Endodermal cell (in vitro differentiated cells): ENCODE results near the gene TMPRSS11A. TPM values are rescaled to one million over a fixed set of nuclear protein-coding genes. Genes with fewer than 3 reads are reported as not detected.

Experiments used
- DNase-seq: peaks from one replicate; pipeline ENCODE4 v3.0.0-alpha.2; 2017
- H3K27ac ChIP-seq: 2 replicates; pipeline ENCODE4 v1.5.1; 2013; ENCODE audit warnings: mild to moderate bottlenecking, low read depth, low read length, moderate library complexity
- H3K27me3 ChIP-seq: 2 replicates; pipeline ENCODE4 v1.6.1; 2013; ENCODE audit warnings: mild to moderate bottlenecking, low read length, moderate library complexity; ENCODE audit not compliant: insufficient read depth, control insufficient read depth, poor library complexity, severe bottlenecking
- H3K36me3 ChIP-seq: 2 replicates; pipeline ENCODE4 v1.7.0; 2013; ENCODE audit warnings: mild to moderate bottlenecking, low read length, moderate library complexity; ENCODE audit not compliant: control insufficient read depth, insufficient read depth
- H3K4me1 ChIP-seq: one replicate; pipeline ENCODE4 v1.7.0; 2013; ENCODE audit warnings: low read length; ENCODE audit not compliant: control insufficient read depth, insufficient read depth
- H3K4me3 ChIP-seq: 2 replicates; pipeline ENCODE4 v1.5.1; 2013; ENCODE audit warnings: mild to moderate bottlenecking, low read length, moderate library complexity
- H3K9ac ChIP-seq: 2 replicates; pipeline ENCODE4 v1.6.1; 2013; ENCODE audit warnings: mild to moderate bottlenecking, low read length, moderate library complexity; ENCODE audit not compliant: poor library complexity, severe bottlenecking; ENCODE audit errors: extremely low read depth
- H3K9me3 ChIP-seq: 2 replicates; pipeline ENCODE4 v1.6.1; 2013; ENCODE audit warnings: mild to moderate bottlenecking, low read length, moderate library complexity; ENCODE audit not compliant: control insufficient read depth
- H3K27ac Mint-ChIP-seq: 2 replicates; pipeline ENCODE4 v1.8.0; 2020; ENCODE audit warnings: mixed read lengths
- H3K27me3 Mint-ChIP-seq: 2 replicates; pipeline ENCODE4 v1.8.0; 2021; ENCODE audit warnings: mild to moderate bottlenecking, mixed read lengths; ENCODE audit not compliant: insufficient read depth
- H3K36me3 Mint-ChIP-seq: 2 replicates; pipeline ENCODE4 v1.8.0; 2020; ENCODE audit warnings: low read depth, mixed read lengths
- H3K4me1 Mint-ChIP-seq: 2 replicates; pipeline ENCODE4 v1.8.0; 2020; ENCODE audit warnings: mixed read lengths
- H3K4me3 Mint-ChIP-seq: 2 replicates; pipeline ENCODE4 v1.8.0; 2020; ENCODE audit warnings: mild to moderate bottlenecking, moderate library complexity, mixed read lengths
- H3K9me3 Mint-ChIP-seq: 2 replicates; pipeline ENCODE4 v1.8.0; 2020; ENCODE audit warnings: mild to moderate bottlenecking, mixed read lengths
- WGBS, 2 experiments: methylation state at CpG; one replicate each; pipeline versions ENCODE4 v1.1.5 to v1.1.7; 2013; ENCODE audit warnings: missing lambda C conversion rate in 2 of 2, mixed read lengths in 1 of 2; ENCODE audit not compliant: insufficient coverage in 1 of 2, insufficient read length in 1 of 2; 5-methylcytosine and 5-hydroxymethylcytosine counted together
- long read RNA-seq, 4 experiments: library from polyadenylated mRNA in 2 of 4; library from RNA in 1 of 4; library from capped mRNA in 1 of 4; stranded (forward) in 3 of 4; unstranded in 1 of 4; transcript quantifications; one replicate each; pipeline ENCODE4 v2.0.0, GENCODE V29; 2020 to 2021; ENCODE audit warnings: inconsistent platforms in 1 of 4
- polyA plus RNA-seq, 2 experiments: library from polyadenylated mRNA; stranded (reverse); fragments of 50-300 nt; gene quantifications; one replicate each; pipeline ENCODE4 v1.2.3, GENCODE V29; 2013
- total RNA-seq, 2 donors: library from RNA; stranded (reverse); fragmentation: NEBNext Ultra II Directional in 1 of 2; extraction: Animal tissue kit (Norgen Biotek cat#: 25700) in 1 of 2; gene quantifications; 2 replicates in 1 of 2; 3 replicates in 1 of 2; pipeline ENCODE4 v1.2.1, GENCODE V29; 2021
- TF ChIP-seq, protein P1 (sequence below): fragments of 200-600 bp; sonication (generic); conservative IDR thresholded peaks from 2 replicates; pipeline ENCODE4 v1.5.0; 2021; ENCODE audit warnings: antibody characterized with exemption, mild to moderate bottlenecking

TMPRSS11A gene, protein sequence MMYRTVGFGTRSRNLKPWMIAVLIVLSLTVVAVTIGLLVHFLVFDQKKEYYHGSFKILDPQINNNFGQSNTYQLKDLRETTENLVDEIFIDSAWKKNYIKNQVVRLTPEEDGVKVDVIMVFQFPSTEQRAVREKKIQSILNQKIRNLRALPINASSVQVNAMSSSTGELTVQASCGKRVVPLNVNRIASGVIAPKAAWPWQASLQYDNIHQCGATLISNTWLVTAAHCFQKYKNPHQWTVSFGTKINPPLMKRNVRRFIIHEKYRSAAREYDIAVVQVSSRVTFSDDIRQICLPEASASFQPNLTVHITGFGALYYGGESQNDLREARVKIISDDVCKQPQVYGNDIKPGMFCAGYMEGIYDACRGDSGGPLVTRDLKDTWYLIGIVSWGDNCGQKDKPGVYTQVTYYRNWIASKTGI
- total RNA-seq: not detected
- not detected for polyA plus RNA-seq (2013, experiment 1 of 2)
- polyA plus RNA-seq (2013, experiment 2 of 2): not detected
- long read RNA-seq, experiment 1: 0 reads
- long read RNA-seq, experiment 2: 0 reads
- long read RNA-seq, experiment 3: 0 reads
- long read RNA-seq, experiment 4: 0 reads

- H3K9ac ChIP-seq: no peak within 1 kb of the TSS
- H3K4me3 Mint-ChIP-seq: no peak within 1 kb of the TSS
- peaks cover 3% of the 10 kb centered on the region for H3K9me3 Mint-ChIP-seq
- H3K9me3 ChIP-seq: peaks cover 8% of the 10 kb centered on the region
- H3K27me3 Mint-ChIP-seq: no peaks in the 10 kb centered on the region
- H3K27ac ChIP-seq: no peak within 1 kb of the TSS
- H3K36me3 ChIP-seq: no peaks in the 10 kb centered on the region
- no peak within 1 kb of the TSS for H3K27ac Mint-ChIP-seq
- no peak within 1 kb of the TSS for H3K4me3 ChIP-seq
- no peaks in the 10 kb centered on the region for H3K36me3 Mint-ChIP-seq
- no peak for DNase-seq
- H3K27me3 ChIP-seq: no peaks in the 10 kb centered on the region
- H3K4me1 Mint-ChIP-seq: no peaks in the 10 kb centered on the region
- no peaks in the 10 kb centered on the region for H3K4me1 ChIP-seq
- WGBS, 2 experiments: 0 to 45% methylated on average over 1 to 2 of the region's 2 CpGs
- TF ChIP-seq, protein P1, sequence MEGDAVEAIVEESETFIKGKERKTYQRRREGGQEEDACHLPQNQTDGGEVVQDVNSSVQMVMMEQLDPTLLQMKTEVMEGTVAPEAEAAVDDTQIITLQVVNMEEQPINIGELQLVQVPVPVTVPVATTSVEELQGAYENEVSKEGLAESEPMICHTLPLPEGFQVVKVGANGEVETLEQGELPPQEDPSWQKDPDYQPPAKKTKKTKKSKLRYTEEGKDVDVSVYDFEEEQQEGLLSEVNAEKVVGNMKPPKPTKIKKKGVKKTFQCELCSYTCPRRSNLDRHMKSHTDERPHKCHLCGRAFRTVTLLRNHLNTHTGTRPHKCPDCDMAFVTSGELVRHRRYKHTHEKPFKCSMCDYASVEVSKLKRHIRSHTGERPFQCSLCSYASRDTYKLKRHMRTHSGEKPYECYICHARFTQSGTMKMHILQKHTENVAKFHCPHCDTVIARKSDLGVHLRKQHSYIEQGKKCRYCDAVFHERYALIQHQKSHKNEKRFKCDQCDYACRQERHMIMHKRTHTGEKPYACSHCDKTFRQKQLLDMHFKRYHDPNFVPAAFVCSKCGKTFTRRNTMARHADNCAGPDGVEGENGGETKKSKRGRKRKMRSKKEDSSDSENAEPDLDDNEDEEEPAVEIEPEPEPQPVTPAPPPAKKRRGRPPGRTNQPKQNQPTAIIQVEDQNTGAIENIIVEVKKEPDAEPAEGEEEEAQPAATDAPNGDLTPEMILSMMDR: no peak
These were observed at the start of gene TMPRSS11A for GRCh38 chr4:67963356-67963755. TSS of gene TMPRSS11A (minus strand) at chr4:67963493. CDS start at chr4:67963393, 100 bp downstream.

GRCh38 chr4:68011684-68012083 lies 48.4 kb upstream of the TMPRSS11A start:
- TF ChIP-seq, protein P1: no peak
- no peak overlapping the region for H3K4me3 ChIP-seq
- no peak overlapping the region for H3K9ac ChIP-seq
- Mint-ChIP-seq H3K27me3 (no peaks in the 10 kb centered on the region), H3K27ac (no peak overlapping the region), H3K9me3 (peaks cover 2% of the 10 kb centered on the region), H3K36me3 (no peaks in the 10 kb centered on the region), H3K4me3 (no peak overlapping the region), H3K4me1 (no peaks in the 10 kb centered on the region)
- no peaks in the 10 kb centered on the region for H3K9me3 ChIP-seq
- no peaks in the 10 kb centered on the region for H3K4me1 ChIP-seq
- no peak for DNase-seq
- no peaks in the 10 kb centered on the region for H3K27me3 ChIP-seq
- H3K36me3 ChIP-seq: no peaks in the 10 kb centered on the region
- no peak overlapping the region for H3K27ac ChIP-seq

- Mint-ChIP-seq H3K27me3 (no peaks in the 10 kb centered on the region), H3K36me3 (no peaks in the 10 kb centered on the region), H3K4me1 (no peaks in the 10 kb centered on the region), H3K4me3 (no peak overlapping the region), H3K27ac (no peak overlapping the region), H3K9me3 (peaks cover 3% of the 10 kb centered on the region)
- Histone ChIP-seq H3K4me3 (no peak overlapping the region), H3K9ac (no peak overlapping the region), H3K36me3 (no peaks in the 10 kb centered on the region), H3K27me3 (no peaks in the 10 kb centered on the region), H3K9me3 (no peaks in the 10 kb centered on the region), H3K4me1 (no peaks in the 10 kb centered on the region), H3K27ac (no peak overlapping the region)
- no peak for DNase-seq
- TF ChIP-seq, protein P1: no peak
These were observed 39.6 kb upstream of the TMPRSS11A start for GRCh38 chr4:68002906-68003305.
